Measurements from ENCODE around the gene DLX2.

DLX2 gene

DNA sequence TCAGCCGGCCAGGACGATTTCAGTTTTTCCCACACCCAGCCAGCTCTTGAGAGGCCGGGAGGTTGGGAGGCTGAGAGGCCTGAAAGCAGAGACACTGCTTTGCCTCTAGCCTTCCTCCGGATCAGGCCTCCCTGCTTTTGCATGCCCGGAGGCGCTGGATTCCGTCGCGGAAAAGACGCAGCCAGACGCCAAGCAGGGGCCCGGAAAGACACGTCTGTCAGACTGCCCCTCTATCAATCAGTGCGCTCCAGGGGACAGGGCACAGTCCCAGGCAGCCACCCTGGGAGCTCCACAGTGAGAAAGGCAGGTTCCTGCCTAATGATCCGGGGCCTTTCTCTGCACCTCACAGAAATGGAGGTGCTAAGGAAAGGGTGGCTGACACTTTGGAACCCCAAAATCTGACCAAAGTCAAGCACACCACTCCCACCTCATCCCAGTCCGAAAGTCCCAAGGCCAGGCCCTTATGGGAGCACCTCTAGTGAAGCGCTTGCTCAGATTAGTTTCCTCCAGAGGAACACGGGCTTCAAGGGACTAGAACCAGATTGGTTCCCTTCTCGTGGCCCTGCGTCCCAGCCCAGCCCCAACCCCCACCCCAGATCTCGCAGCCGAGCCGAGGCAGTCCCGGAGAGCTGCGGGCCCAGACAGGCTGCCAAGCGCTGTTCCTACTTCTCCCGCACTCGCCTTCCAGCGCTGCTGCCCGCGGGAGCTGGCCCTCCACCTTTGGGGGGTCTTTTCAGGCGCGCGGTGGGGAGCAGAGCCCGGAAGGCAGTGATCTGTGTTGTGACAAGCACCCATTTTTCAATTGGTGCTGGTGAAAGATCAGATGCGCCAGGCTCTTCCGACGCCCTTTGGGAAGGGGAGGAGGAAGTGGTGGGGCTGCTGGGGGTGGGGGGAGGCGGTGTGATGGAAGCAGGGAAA, 12.4 kb downstream of the DLX2 start:
- Histone ChIP-seq H3K27me3 (ENCODE audit: insufficient read depth, low read depth) (peaks cover 92% of the 10 kb centered on the region), H3K27ac (no peak overlapping the region)

DNA sequence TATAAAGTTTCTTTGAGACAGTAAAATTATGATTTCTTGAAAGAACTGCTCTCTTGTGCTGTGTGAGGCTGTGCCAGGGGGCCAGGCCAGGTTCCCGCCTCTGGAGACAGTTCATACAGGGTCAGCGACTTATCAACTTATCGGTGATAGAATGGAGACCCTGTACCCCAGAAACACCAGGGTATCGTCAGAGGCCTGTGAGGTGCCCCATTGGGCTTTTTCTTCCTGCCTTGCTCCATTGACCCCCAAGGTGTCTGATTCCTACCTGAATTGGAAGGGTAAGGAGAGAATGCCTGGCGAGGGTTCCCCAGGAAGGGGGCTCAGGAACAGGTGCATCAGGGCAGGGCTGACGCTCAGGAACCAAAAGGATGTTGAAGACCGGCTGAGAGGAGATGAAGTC, 13.1 kb downstream of the DLX2 start:
- no peak overlapping the region for H3K9ac ChIP-seq
- no peak overlapping the region for H3K4me2 ChIP-seq
- TF ChIP-seq, protein P1, sequence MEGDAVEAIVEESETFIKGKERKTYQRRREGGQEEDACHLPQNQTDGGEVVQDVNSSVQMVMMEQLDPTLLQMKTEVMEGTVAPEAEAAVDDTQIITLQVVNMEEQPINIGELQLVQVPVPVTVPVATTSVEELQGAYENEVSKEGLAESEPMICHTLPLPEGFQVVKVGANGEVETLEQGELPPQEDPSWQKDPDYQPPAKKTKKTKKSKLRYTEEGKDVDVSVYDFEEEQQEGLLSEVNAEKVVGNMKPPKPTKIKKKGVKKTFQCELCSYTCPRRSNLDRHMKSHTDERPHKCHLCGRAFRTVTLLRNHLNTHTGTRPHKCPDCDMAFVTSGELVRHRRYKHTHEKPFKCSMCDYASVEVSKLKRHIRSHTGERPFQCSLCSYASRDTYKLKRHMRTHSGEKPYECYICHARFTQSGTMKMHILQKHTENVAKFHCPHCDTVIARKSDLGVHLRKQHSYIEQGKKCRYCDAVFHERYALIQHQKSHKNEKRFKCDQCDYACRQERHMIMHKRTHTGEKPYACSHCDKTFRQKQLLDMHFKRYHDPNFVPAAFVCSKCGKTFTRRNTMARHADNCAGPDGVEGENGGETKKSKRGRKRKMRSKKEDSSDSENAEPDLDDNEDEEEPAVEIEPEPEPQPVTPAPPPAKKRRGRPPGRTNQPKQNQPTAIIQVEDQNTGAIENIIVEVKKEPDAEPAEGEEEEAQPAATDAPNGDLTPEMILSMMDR (conservative IDR thresholded peaks at IDR 0.05; ENCODE audit: low read depth, low read length), result no peak
- no peaks in the 10 kb centered on the region for H3K79me2 ChIP-seq (ENCODE audit: insufficient read depth, low read depth)
- H2AFZ ChIP-seq (ENCODE audit: low read depth), result no peak overlapping the region
- H3K36me3 ChIP-seq (ENCODE audit: insufficient read depth), result no peaks in the 10 kb centered on the region
- H3K27me3 ChIP-seq (ENCODE audit: insufficient read depth, low read depth), result peaks cover 85% of the 10 kb centered on the region
- no peak overlapping the region for H3K27ac ChIP-seq
- no peaks in the 10 kb centered on the region for H4K20me1 ChIP-seq (ENCODE audit: insufficient read depth)
- H3K4me3 ChIP-seq (IDR thresholded peaks at IDR 0.05; ENCODE audit: insufficient read depth, low read depth, low read length), result no peak overlapping the region
- H3K4me1 ChIP-seq (ENCODE audit: low read depth, poor library complexity, severe bottlenecking), result peaks cover 7% of the 10 kb centered on the region

More for the DNA sequence above, 12.4 kb downstream of the DLX2 start:
- TF ChIP-seq, protein P1 (conservative IDR thresholded peaks at IDR 0.05; ENCODE audit: low read depth, low read length), result no peak
- Histone ChIP-seq H2AFZ (ENCODE audit: low read depth) (no peak overlapping the region), H3K79me2 (ENCODE audit: insufficient read depth, low read depth) (no peaks in the 10 kb centered on the region), H3K9ac (no peak overlapping the region), H3K4me3 (IDR thresholded peaks at IDR 0.05; ENCODE audit: insufficient read depth, low read depth, low read length) (no peak overlapping the region), H3K4me1 (ENCODE audit: low read depth, poor library complexity, severe bottlenecking) (peaks cover 7% of the 10 kb centered on the region), H4K20me1 (ENCODE audit: insufficient read depth) (no peaks in the 10 kb centered on the region), H3K4me2 (no peak overlapping the region), H3K36me3 (ENCODE audit: insufficient read depth) (no peaks in the 10 kb centered on the region)

DNA sequence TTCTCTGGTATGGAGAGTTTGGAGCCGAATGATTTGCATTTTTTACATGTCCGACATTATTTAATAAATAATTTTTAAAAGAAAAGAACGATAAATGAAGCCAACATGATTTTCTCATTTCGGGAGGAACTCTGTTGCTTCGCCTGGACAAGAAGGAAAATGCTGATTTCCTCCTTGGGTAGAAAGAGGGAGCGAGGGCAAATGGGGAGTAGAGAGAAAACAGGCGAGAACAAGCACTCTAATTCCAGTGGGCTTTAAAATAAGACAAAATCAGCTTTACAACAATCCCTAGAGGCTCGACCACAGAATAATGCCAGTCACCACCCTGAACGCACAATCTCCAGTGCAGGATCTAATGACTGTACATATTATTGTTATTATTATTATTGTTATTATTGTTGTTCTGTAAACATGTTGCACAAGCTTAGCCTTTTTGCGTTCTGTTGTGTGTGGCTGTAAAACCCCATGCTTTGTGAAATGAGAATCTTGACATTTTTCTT, 13.6 kb downstream of the DLX2 start:
- TF ChIP-seq, protein P1 (conservative IDR thresholded peaks at IDR 0.05; ENCODE audit: low read depth, low read length), result no peak
- no peak overlapping the region for H2AFZ ChIP-seq (ENCODE audit: low read depth)
- H3K9ac ChIP-seq, result no peak overlapping the region
- no peaks in the 10 kb centered on the region for H3K79me2 ChIP-seq (ENCODE audit: insufficient read depth, low read depth)
- no peak overlapping the region for H3K27ac ChIP-seq
- H4K20me1 ChIP-seq (ENCODE audit: insufficient read depth), result no peaks in the 10 kb centered on the region
- no peaks in the 10 kb centered on the region for H3K36me3 ChIP-seq (ENCODE audit: insufficient read depth)
- peaks cover 9% of the 10 kb centered on the region for H3K4me1 ChIP-seq (ENCODE audit: low read depth, poor library complexity, severe bottlenecking)
- peaks cover 80% of the 10 kb centered on the region for H3K27me3 ChIP-seq (ENCODE audit: insufficient read depth, low read depth)
- H3K4me3 ChIP-seq (IDR thresholded peaks at IDR 0.05; ENCODE audit: insufficient read depth, low read depth, low read length), result no peak overlapping the region
- no peak overlapping the region for H3K4me2 ChIP-seq

DNA sequence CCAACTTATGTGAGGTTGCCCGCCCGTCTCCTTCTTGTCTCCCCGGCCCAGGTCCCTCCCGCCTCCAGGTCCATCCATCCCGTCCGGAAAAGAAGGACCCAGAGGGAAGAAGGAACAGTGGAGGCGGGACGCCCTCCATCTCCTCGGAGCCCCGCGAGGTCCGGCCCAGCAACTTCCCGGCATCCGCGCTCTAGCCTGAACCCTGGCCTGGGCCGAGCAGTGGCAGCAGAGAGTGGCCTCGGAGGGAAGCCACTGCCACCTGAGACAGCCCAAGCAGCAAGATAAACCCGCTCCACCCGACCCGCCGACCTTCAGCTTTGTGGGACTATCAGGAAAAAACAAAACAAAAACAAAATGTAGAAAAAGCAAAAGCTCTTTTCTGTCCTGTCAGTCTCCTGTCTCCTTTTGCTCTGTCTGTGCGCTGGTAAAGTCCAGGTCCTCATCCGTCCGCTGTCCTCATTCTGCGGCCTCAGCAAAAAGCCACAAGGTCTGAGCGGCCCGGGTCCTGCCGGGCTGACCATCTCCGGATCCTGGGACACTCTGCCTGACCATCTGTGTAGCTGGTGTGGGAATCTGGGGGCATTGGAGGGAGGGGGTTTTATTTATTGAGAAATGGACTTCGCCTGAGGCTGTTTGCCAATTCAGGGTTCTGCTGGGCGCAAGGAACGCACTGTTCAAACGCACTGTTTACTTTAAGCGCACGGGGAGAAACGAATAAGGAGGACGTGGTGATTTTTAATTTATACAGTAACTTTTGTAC, 14.3 kb downstream of the DLX2 start:
- Histone ChIP-seq H3K27me3 (ENCODE audit: insufficient read depth, low read depth) (peaks cover 79% of the 10 kb centered on the region), H4K20me1 (ENCODE audit: insufficient read depth) (no peaks in the 10 kb centered on the region), H3K27ac (no peak overlapping the region)

More for the DNA sequence above, 14.3 kb downstream of the DLX2 start:
- Histone ChIP-seq H3K4me3 (IDR thresholded peaks at IDR 0.05; ENCODE audit: insufficient read depth, low read depth, low read length) (no peak overlapping the region), H3K4me2 (no peak overlapping the region), H3K4me1 (ENCODE audit: low read depth, poor library complexity, severe bottlenecking) (peaks cover 4% of the 10 kb centered on the region), H3K9ac (no peak overlapping the region), H2AFZ (ENCODE audit: low read depth) (no peak overlapping the region), H3K79me2 (ENCODE audit: insufficient read depth, low read depth) (no peaks in the 10 kb centered on the region), H3K36me3 (ENCODE audit: insufficient read depth) (no peaks in the 10 kb centered on the region)
- TF ChIP-seq, protein P1 (conservative IDR thresholded peaks at IDR 0.05; ENCODE audit: low read depth, low read length), result no peak

Measured in KMS-11 (cell line).